Transverse colon (tissue), 4 donors: ENCODE data around the gene SLC43A3. TPM values are rescaled to one million over a fixed set of nuclear protein-coding genes. Genes with fewer than 3 reads are reported as not detected.

Source experiments
- DNase-seq: peaks from one replicate; pipeline ENCODE4 v3.0.0-alpha.2; 2019
- H3K27ac ChIP-seq, 4 donors: fragments of 200-600 bp; sonication (generic); 2 replicates each; pipeline ENCODE4 v1.5.1; 2016 to 2018; ENCODE audit warnings: inconsistent platforms in 4 of 4
- H3K27me3 ChIP-seq: fragments of 200-600 bp; sonication (generic); 2 replicates; pipeline ENCODE4 v1.5.1; 2017; ENCODE audit warnings: inconsistent platforms
- H3K36me3 ChIP-seq, 4 donors: fragments of 200-600 bp; sonication (generic); 2 replicates each; pipeline ENCODE4 v1.5.1; 2017 to 2019; ENCODE audit warnings: inconsistent platforms in 4 of 4
- H3K4me1 ChIP-seq, 4 donors: fragments of 200-600 bp; sonication (generic); 2 replicates each; pipeline ENCODE4 v1.5.1; 2017 to 2020; ENCODE audit warnings: inconsistent platforms in 4 of 4
- H3K4me3 ChIP-seq, 4 donors: fragments of 200-600 bp; sonication (generic); 1 replicate in 1 of 4; 2 replicates in 3 of 4; pipeline versions ENCODE4 v1.5.1 to v1.6.1; 2017 to 2019; ENCODE audit warnings: inconsistent platforms in 4 of 4
- H3K9me3 ChIP-seq, 2 donors: fragments of 200-600 bp; sonication (generic); 2 replicates each; pipeline ENCODE4 v1.5.1; 2017 to 2019; ENCODE audit warnings: inconsistent platforms in 2 of 2
- EP300 ChIP-seq: sonication (generic); formaldehyde crosslinking; IDR thresholded peaks from one replicate; pipeline ENCODE4 v1.6.1; 2017; ENCODE audit warnings: antibody characterized with exemption, low read depth
- POLR2A ChIP-seq: fragments of 450-650 bp; IDR thresholded peaks from one replicate; pipeline ENCODE4 v1.6.1; 2016; ENCODE audit warnings: antibody characterized with exemption, mild to moderate bottlenecking, moderate library complexity
- POLR2AphosphoS5 ChIP-seq, 3 donors: sonication (generic); formaldehyde crosslinking; IDR thresholded peaks; one replicate each; pipeline ENCODE4 v1.6.1; 2016; ENCODE audit warnings: antibody characterized with exemption in 3 of 3
- WGBS, 2 donors: methylation state at CpG; one replicate each; pipeline ENCODE4 v1.1.5; 2018; ENCODE audit warnings: low coverage in 1 of 2; 5-methylcytosine and 5-hydroxymethylcytosine counted together
- in situ Hi-C, 4 donors: fragments of 200-750 bp; cut with MboI; loops; one replicate each; pipeline versions ENCODE4 v1.15.0 to v1.15.1; 2017; ENCODE audit warnings: low sequenced_read_pairs in 3 of 4, low pct_ligation_motif_present in 1 of 4, low pct_unique_long_range_greater_than_20kb in 1 of 4
- intact Hi-C: fragments of 100-400 bp; cut with DNase I; formaldehyde crosslinking; loops from one replicate; pipeline ENCODE4 v1.15.1; 2023; ENCODE audit warnings: low total_unique reads
- total RNA-seq, 4 donors: library from RNA; depleted of rRNA; stranded (reverse); fragments of >200 nt; gene quantifications; one replicate each; pipeline ENCODE4 v1.1.0, GENCODE V29; 2016
- TF ChIP-seq, protein P1 (sequence below), 5 experiments: fragments of 200-600 bp in 3 of 5; fragments of 450-650 bp in 2 of 5; sonication (generic) in 3 of 5; IDR thresholded peaks; 1 replicate in 2 of 5; 2 replicates in 3 of 5; pipeline ENCODE4 v1.5.1; 2016 to 2017; ENCODE audit warnings: antibody characterized with exemption in 5 of 5, inconsistent platforms in 3 of 5, mild to moderate bottlenecking in 2 of 5, moderate library complexity in 1 of 5

Gene SLC43A3
- total RNA-seq, 4 donors from 2014 or later = 6.0 to 35.9 (median 19.4) TPM

GRCh38 chr11:57395905-57396623 lies 30.9 kb downstream of the SLC43A3 start:
- Histone ChIP-seq H3K27me3 (no peaks in the 10 kb centered on the region), H3K4me1 (peaks cover 0 to 7% (median 1%) of the 10 kb centered on the region in 4 donors), H3K36me3 (no peaks in the 10 kb centered on the region), H3K4me3 (no peak overlapping the region), H3K9me3 (no peaks in the 10 kb centered on the region), H3K27ac (no peak overlapping the region)
- 80 to 94% methylated on average over 3 to 11 of the region's 11 CpGs for WGBS, 2 donors
- in situ Hi-C loops (no loop called here), intact Hi-C loops (no loop called here)
- TF ChIP-seq POLR2AphosphoS5 (IDR thresholded peaks at IDR 0.05) = no peak
- TF ChIP-seq POLR2A = no peak
- TF ChIP-seq, protein P1, sequence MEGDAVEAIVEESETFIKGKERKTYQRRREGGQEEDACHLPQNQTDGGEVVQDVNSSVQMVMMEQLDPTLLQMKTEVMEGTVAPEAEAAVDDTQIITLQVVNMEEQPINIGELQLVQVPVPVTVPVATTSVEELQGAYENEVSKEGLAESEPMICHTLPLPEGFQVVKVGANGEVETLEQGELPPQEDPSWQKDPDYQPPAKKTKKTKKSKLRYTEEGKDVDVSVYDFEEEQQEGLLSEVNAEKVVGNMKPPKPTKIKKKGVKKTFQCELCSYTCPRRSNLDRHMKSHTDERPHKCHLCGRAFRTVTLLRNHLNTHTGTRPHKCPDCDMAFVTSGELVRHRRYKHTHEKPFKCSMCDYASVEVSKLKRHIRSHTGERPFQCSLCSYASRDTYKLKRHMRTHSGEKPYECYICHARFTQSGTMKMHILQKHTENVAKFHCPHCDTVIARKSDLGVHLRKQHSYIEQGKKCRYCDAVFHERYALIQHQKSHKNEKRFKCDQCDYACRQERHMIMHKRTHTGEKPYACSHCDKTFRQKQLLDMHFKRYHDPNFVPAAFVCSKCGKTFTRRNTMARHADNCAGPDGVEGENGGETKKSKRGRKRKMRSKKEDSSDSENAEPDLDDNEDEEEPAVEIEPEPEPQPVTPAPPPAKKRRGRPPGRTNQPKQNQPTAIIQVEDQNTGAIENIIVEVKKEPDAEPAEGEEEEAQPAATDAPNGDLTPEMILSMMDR (IDR thresholded peaks at IDR 0.05) = no peak
- TF ChIP-seq EP300 = no peak
- no peak for DNase-seq

- Histone ChIP-seq H3K36me3 (no peaks in the 10 kb centered on the region), H3K4me1 (no peaks in the 10 kb centered on the region), H3K4me3 (no peak overlapping the region), H3K27ac (no peak overlapping the region), H3K9me3 (no peaks in the 10 kb centered on the region), H3K27me3 (no peaks in the 10 kb centered on the region)
- TF ChIP-seq POLR2AphosphoS5 (IDR thresholded peaks at IDR 0.05) (no peak), EP300 (no peak)
- TF ChIP-seq, protein P1 (IDR thresholded peaks at IDR 0.05) = no peak
- 83 to 86% methylated on average over 1 to 4 of the region's 4 CpGs for WGBS, 2 donors
- in situ Hi-C loops = no loop called here
- DNase-seq = no peak
- intact Hi-C loops = no loop called here
Measured at GRCh38 chr11:57394203-57394965, 32.5 kb downstream of the SLC43A3 start.

- no peak for DNase-seq
- Histone ChIP-seq H3K4me1 (no peaks in the 10 kb centered on the region), H3K36me3 (no peaks in the 10 kb centered on the region), H3K27ac (no peak overlapping the region), H3K4me3 (no peak overlapping the region), H3K9me3 (no peaks in the 10 kb centered on the region), H3K27me3 (no peaks in the 10 kb centered on the region)
- 88% methylated on average over 4 of the region's 4 CpGs; no CpG with 5 or more reads in 1 of the 2 donors for WGBS, 2 donors
- in situ Hi-C loops = no loop called here
- intact Hi-C loops = no loop called here
- no peak for TF ChIP-seq POLR2AphosphoS5 (IDR thresholded peaks at IDR 0.05)
- no peak for TF ChIP-seq EP300
- TF ChIP-seq POLR2A = no peak
- TF ChIP-seq, protein P1 (IDR thresholded peaks at IDR 0.05) = no peak
Measured at GRCh38 chr11:57392763-57393105, 34.2 kb downstream of the SLC43A3 start.

GRCh38 chr11:57392066-57392762 lies 34.7 kb downstream of the SLC43A3 start:
- DNase-seq = no peak
- H3K4me3 ChIP-seq = no peak overlapping the region
- in situ Hi-C loops = no loop called here
- no peaks in the 10 kb centered on the region for H3K27me3 ChIP-seq
- no peak overlapping the region for H3K27ac ChIP-seq
- 66 to 78% methylated on average over 6 to 8 of the region's 8 CpGs for WGBS, 2 donors
- H3K9me3 ChIP-seq = no peaks in the 10 kb centered on the region
- intact Hi-C loops = no loop called here
- no peaks in the 10 kb centered on the region for H3K4me1 ChIP-seq
- H3K36me3 ChIP-seq = no peaks in the 10 kb centered on the region
- TF ChIP-seq EP300 = no peak
- no peak for TF ChIP-seq POLR2AphosphoS5 (IDR thresholded peaks at IDR 0.05)
- TF ChIP-seq POLR2A = no peak
- TF ChIP-seq, protein P1 (IDR thresholded peaks at IDR 0.05) = no peak
